ENCODE measurements around the gene MAN1C1. TPM values are rescaled to one million over a fixed set of nuclear protein-coding genes. Genes with fewer than 3 reads are reported as not detected.
A peak's percentile ranks its signal among the peaks of the same experiment; 100 is the strongest.
"Not testable (repeated sequence)": the region's sequence is repeated elsewhere in the genome, so short reads cannot be mapped to it uniquely, and the experiment has no call there.

The MAN1C1 gene
- total RNA-seq, 1 donor from 2014 or later = 6.6 TPM

DNA sequence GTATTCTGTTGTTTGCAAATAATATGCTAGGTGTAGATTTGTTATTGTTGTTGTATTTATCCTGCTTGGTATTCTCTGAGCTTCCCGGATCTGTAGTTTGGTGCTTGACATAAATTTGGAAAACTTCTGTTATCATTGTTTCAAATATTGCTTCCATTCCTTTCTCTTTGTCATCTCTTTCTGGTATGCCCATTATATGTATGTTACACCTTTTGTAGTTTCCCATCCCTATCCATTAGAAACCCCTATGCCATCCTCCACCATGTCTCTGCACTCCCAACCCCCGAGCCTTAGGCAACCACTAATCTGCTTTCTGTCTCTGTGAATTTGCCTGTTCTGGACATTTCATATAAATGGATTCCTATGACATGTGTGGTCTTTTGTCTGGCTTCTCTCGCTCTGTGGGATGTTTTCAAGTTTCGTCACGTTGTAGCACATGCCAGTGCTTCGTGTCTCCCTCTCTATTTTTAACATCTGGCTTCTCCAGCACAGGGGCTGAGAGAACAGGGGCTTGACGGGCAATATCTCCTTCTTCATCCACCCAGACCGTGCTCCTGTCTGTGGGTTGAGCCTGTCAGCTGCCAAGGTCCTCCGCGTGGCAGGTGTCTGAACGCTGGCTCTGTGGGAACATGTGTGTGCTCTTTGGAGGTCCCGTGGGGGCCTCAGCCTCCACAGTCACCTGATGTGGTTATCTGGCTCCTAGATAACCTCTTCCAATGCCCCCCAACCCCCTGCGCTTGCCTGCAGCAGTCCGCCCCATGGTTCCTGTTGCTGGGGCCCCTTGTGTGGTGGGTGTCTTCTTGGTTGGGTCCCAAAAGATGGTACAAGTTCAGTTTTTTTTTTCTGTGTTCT lies 32.8 kb upstream of the MAN1C1 start:
- DNase-seq (ENCODE audit: low read depth) = no peak

DNA sequence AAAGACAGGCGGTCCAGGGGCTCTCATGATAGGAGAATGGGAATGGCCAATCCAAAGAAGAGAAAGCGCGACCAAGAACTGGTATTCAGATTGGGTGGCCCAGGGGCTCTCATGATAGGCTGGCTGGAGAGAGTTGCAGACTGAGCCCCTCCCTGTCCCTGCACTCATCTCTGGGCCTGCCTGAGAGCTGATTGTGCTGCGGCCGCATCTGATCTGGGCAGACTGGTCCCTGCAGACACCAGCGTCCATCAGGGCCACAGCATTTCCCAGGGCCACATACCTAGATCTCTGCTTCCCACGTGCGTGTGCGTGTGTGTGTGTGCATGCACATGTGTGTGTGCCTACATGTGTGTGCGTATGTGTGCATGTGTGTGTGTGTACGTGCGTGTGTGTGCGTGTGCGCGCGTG lies 30.4 kb upstream of the MAN1C1 start:
- no peak for DNase-seq (ENCODE audit: low read depth)

DNA sequence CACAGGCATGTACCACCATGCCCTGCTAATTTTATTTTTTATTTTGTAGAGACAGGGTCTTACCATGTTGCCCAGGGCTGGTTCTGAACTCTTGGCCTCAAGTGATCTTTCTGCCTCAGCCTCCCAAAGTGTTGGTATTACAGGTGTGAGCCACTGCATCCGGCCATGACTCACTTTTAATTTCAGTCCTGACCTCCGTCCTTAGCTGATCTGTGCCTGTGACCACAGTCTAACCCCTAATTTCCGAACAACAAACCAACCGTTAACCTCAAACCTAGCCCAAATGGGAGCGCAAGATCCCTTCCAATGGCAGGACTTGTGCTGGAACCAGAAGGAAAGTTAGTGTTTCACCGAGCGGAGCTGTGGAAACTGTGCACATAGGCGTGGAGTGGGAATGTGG lies 29.3 kb upstream of the MAN1C1 start:
- DNase-seq (ENCODE audit: low read depth) = no peak

GRCh38 chr1:25588224-25588623 lies 28.4 kb upstream of the MAN1C1 start:
- DNase-seq (ENCODE audit: low read depth) = not testable (repeated sequence)

DNA sequence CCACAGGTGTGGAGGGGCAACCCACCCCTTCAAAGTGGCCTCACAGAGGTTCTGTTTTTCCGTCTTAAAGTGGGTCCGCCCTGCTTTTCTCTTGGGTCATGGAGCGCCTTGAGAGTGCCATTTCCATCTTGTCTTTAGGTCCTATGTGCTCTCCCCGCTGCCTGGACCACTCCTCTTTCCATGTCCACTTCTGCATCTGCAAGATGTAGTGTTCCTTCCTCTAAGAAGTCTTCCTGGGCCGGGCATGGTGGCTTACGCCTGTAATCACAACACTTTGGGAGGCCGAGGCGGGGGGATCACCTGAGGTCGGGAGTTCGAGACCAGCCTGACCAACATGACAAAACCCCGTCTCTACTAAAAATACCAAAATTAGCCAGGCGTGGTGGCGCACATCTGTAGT lies 27.8 kb upstream of the MAN1C1 start:
- not testable (repeated sequence) for DNase-seq (ENCODE audit: low read depth)

DNA sequence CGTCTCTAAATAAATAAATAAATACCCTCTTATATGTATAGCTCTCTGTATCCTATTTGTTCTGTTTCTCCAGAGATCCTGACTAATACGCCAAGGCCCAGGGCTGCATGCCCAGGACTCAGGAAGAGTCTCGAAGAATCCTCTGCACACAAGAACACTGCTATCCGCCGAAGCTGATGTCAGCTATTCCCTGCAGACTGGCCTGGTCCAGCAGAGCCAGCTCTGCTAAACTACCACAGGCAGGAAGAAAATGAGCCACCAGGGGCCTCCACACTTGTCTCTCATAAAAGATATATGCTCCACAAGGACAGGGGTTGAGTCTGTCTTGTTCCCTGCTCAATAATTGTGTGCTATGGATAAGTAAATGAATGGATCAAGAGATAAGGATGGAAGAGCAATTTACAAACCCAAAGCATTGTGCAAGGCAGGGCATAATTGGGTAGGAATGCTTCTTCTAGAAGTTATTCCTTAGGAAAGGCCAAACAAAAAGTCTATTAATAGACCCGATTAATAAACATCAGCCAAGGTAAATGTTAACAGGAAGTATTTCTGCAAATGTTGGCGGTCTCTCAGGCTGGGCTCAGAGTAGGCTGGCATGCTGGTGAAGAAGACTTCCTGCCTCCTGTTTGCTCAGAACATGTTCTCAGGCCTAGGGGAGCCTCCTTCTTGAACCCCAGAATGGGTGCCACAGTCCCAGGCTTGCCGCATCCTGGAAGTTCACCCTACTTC lies 26.3 kb upstream of the MAN1C1 start:
- no peak for DNase-seq (ENCODE audit: low read depth)

GRCh38 chr1:25593861-25594260 lies 22.7 kb upstream of the MAN1C1 start:
- DNase-seq (ENCODE audit: low read depth) = no peak

DNA sequence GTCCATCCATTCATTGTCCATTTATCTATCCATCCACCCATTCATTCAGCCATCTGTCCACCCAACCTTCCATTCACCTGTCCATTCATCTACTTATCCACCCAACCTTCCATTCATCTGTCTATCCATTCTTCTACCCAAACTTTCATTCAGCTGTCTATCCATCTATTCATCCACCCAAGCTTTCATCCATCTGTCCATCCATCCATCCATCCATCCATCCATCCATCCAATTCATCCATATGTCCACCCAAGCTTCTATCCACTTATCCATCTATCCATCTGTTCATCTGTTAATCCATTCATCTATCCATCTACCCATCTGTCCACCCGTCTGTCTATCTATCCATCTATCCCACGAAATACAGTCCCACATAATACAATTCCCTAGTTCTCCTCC lies 21.6 kb upstream of the MAN1C1 start:
- DNase-seq (ENCODE audit: low read depth) = no peak

- not testable (repeated sequence) for DNase-seq (ENCODE audit: low read depth)
These were observed 19.9 kb upstream of the MAN1C1 start for GRCh38 chr1:25596641-25597040.

DNA sequence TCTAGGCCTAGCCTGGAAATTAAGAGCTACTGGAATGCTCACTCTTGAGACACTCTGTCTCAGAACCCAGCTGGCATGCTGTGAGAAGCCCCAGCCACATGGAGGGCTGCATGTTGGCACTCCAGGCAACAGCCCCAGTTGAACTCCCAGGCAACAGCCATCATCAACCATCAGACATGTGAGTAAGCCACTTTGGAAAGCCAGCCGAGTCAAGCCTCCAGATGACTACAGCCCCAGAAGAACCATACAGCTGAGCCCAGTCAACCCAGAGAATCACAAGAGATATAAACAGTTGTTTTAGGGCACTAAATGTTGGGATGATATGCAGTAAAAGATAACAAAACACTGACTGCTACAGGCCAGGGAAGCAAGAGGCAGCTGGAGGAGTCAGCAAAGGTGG lies 17.7 kb upstream of the MAN1C1 start:
- DNase-seq (ENCODE audit: low read depth) = no peak

- DNase-seq (ENCODE audit: low read depth) = no peak
These were observed 16.5 kb upstream of the MAN1C1 start for GRCh38 chr1:25599969-25600610.

DNA sequence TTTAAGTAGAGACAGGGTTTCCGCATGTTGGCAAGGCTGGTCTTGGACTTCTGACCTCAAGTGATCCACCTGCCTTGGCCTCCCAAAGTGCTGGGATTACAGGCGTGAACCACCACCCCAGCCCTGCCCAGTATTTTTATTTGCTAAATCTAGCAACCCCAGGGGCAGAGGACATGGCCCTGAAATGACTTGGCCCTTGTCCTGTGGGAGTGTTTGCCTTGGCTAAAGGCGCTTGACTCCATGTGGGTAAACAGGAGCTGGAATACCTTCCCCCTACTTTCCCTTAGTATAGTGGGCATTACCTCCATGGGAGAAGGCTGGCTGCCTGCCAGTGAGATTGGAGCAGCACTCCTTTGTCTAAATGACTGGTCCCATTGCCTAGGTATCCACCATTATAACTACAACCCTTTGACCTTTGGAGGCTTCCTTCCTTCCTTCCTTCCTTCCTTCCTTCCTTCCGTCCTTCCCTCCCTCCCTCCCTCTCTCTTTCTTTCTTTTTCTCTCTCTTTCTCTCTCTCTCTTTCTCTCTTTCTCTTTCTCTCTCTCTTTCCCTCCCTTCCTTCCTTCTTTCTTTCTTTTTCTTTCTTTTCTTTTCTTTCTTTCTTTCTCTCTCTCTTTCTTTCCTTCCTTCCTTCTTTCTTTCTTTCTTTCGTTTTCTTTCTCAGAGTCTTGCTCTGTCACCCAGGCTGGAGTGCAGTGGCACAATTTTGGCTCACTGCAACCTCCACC lies 15.5 kb upstream of the MAN1C1 start:
- not testable (repeated sequence) for DNase-seq (ENCODE audit: low read depth)

DNA sequence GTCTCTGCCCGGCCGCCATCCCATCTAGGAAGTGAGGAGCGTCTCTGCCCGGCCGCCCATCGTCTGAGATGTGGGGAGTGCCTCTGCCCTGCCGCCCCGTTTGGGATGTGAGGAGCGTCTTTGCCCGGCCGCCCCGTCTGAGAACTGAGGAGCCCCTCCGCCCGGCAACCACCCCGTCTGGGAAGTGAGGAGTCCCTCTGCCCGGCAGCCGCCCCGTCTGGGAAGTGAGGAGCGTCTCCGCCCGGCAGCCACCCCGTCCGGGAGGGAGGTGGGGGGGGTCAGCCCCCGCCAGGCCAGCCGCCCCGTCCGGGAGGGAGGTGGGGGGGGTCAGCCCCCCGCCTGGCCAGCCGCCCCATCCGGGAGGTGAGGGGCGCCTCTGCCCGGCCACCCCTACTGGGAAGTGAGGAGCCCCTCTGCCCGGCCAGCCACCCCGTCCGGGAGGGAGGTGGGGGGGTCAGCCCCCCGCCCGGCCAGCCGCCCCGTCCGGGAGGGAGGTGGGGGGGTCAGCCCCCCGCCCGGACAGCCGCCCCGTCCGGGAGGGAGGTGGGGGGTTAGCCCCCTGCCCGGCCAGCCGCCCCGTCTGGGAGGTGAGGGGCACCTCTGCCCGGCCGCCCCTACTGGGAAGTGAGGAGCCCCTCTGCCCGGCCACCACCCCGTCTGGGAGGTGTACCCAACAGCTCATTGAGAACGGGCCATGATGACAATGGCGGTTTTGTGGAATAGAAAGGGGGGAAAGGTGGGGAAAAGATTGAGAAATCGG lies 12.6 kb upstream of the MAN1C1 start:
- not testable (repeated sequence) for DNase-seq (ENCODE audit: low read depth)

- no peak for DNase-seq (ENCODE audit: low read depth)
These were observed 9.5 kb upstream of the MAN1C1 start for GRCh38 chr1:25607123-25607522.

GRCh38 chr1:25608488-25609178 lies 8.0 kb upstream of the MAN1C1 start:
- peak; percentile 91 for DNase-seq (ENCODE audit: low read depth)

DNA sequence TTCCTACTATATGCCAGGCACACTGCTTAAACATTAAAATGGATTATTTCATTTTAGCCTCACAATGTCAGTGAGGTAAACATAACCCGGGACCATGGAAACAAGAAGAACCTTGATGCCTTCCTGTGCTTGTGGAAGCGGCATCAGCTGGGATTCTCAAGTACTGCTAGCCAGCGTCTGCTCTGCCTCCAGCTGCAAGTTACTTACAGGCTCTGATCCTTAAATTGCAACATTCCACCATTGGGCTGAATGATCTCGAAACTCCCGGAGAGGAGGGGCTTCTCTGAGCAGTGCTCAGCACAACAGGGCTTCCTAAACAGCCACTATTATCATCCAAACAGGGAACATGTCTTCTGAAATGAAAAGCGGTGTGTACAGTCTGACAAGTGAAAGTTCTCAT lies 6.7 kb upstream of the MAN1C1 start:
- no peak for DNase-seq (ENCODE audit: low read depth)

- DNase-seq (ENCODE audit: low read depth) = no peak
These were observed 5.6 kb upstream of the MAN1C1 start for GRCh38 chr1:25610822-25611630.

DNA sequence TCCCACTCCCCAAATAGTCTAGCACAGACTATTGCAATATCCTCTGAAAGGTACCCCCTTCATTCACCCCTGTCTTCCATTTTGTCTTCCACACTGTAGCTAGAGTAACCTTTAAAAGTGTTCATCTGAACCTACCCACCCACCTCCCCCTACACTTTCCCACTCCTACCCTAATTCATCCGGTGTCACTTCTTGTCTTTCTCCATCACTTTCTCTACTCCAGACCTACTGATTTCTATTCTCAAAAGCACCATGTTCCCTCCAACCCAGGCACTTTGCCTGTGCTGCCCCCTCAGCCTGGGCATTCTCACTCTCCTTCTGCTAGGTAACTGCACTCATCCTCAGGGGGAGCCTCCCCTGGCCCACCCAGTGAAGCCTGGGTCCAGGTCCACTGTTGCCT lies 4.7 kb upstream of the MAN1C1 start:
- DNase-seq (ENCODE audit: low read depth) = no peak

- DNase-seq (ENCODE audit: low read depth) = no peak
These were observed 4.2 kb upstream of the MAN1C1 start for GRCh38 chr1:25612421-25612820.
